Measurements from ENCODE around the gene HMX3. TPM values are rescaled to one million over a fixed set of nuclear protein-coding genes. Genes with fewer than 3 reads are reported as not detected.
"Not testable (repeated sequence)": the region's sequence is repeated elsewhere in the genome, so short reads cannot be mapped to it uniquely, and the experiment has no call there.

HMX3 gene
- total RNA-seq, 1 experiment from 2014 or later: not detected

GRCh38 chr10:123160311-123160980 is 24.7 kb downstream of the HMX3 start:
- in situ Hi-C loops (cut with HindIII; ENCODE audit: low sequenced_read_pairs): no loop called here
- no peak for DNase-seq (ENCODE audit: low spot score)

GRCh38 chr10:123164319-123164718 is 28.5 kb downstream of the HMX3 start:
- DNase-seq (ENCODE audit: low spot score): no peak
- in situ Hi-C loops (cut with HindIII; ENCODE audit: low sequenced_read_pairs): no loop called here

DNA sequence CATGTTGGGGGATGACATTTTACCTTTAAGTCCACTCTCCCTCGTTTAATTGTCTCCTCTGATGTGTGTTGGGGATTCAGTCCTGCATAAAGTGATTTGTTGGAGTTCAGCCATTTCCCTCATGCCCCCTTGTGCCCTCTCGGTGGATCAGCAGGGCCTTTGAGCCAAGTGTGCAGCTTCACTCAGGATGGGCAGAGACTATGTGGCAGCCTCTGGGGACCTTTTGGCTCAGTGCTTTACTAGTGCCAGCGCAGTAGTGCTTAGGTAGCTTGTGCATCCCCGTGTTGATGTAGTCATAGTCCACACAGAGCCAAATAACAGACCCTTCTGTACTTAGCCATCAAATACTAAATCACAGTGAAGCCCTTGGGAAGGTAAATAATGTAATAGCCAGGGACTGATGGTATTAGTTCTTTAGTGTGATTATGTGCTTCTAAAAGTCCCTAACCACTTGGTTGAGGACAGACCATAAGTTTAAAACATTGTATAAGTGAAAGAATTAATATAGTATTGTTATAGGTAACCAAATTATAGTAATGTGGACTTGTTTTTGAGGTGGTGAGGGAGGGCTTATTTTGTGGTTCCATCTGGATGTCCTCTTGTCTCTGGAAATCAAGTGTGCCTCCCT is 29.8 kb downstream of the HMX3 start:
- DNase-seq (ENCODE audit: low spot score): no peak
- in situ Hi-C loops (cut with HindIII; ENCODE audit: low sequenced_read_pairs): no loop called here

DNA sequence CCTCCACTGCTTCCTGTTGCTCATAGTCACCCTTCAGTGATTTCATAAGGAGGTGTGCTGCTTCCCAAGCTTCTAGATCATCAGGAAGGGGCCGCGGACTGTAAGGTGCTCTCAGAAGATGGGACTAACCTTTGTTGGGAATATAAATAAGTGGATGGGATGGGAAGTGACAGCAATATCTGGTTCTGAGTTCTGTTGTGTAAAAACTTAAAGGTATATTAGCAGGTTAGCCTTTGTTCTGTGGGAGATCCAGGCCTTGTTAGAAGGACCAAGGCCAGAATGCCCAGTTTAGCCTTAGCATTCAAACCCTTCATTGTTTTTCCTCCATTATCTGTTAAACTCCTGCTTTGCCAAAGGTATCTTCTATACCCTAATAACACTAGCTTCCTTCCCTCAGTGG is 30.8 kb downstream of the HMX3 start:
- DNase-seq (ENCODE audit: low spot score): no peak
- in situ Hi-C loops (cut with HindIII; ENCODE audit: low sequenced_read_pairs): no loop called here

DNA sequence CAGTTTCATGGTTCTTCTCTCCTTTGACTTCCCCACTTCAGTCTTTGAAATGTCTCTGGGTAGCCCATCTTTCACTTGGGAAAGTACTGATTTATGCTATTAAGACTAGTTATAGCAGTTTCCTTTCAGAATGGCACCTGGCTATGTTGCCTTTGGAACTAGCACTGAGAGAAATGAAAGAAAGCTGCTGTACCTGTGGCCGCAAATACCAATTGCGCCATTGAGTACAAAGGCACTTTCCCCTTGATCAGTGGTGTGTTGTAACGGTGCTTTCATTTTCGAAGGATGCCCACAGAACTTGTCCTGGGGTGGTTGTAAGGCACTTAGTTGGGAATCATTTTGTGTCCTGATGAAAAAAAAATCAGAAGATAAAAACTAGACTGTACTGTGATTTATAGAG is 35.2 kb downstream of the HMX3 start:
- no peak for DNase-seq (ENCODE audit: low spot score)
- in situ Hi-C loops (cut with HindIII; ENCODE audit: low sequenced_read_pairs): no loop called here

- in situ Hi-C loops (cut with HindIII; ENCODE audit: low sequenced_read_pairs); DNase-seq (ENCODE audit: low spot score): not testable (repeated sequence)
Measured at GRCh38 chr10:123171616-123172015, 35.8 kb downstream of the HMX3 start.

GRCh38 chr10:123175389-123176387 is 39.9 kb downstream of the HMX3 start:
- no peak for DNase-seq (ENCODE audit: low spot score)
- in situ Hi-C loops (cut with HindIII; ENCODE audit: low sequenced_read_pairs): no loop called here

DNA sequence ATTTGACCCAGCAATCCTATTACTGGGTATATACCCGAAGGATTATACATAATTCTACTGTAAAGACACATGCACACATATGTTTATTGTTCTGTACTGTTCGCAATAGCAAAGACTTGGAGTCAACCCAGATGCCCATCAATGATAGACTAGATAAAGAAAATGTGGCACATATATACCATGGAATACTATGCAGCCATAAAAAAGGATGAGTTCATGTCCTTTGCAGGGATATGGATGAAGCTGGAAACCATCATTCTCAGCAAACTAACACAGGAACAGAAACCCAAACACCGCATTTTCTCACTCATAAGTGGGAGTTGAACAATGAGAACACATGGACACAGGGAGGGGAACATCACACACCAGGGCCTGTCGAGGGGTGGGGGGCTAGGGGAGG is 42.6 kb downstream of the HMX3 start:
- in situ Hi-C loops (cut with HindIII; ENCODE audit: low sequenced_read_pairs); DNase-seq (ENCODE audit: low spot score): not testable (repeated sequence)

DNA sequence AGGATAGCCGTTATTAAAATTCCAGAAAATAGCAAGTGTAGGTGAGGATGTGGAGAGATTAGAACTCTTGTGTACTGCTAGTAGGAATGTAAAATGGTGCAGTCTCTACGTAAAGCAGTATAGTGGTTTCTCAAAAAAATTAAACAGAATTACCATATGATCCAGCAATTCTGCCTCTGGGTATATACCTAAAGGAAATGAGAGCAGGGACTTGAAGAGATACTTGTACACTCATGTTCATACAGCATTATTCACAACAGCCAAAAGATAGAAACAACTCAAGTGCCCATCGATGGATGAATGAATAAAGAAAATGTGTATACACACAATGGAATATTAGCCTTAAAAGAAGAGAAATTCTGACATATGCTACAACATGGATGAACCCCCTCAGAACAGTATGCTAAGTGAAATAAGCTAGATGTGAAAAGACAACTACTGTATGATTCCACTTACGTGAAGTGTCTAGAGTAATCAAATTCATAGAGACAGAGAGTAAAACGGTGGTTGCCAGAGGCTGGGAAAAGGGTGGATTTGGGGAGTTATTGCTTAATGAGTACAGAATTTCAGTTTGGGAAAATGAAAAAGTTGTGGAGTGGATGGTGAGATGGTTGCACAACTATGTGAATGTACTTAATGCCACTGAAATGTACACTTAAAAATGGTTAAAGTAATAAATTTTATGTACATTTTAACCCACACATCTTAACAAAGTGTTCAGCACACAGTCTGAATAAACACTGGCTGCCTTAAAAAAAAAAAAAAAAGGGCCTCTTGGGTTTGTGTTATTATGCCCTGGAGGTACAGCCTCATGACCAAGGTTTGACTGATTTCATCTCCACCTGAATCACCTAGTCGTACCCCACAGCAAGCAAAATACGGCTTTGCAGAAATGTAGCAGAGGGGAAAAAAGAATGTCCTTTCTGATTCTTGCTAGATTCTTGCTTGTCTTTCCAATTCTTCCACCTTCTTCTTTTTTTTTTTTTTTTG is 44.6 kb downstream of the HMX3 start:
- in situ Hi-C loops (cut with HindIII; ENCODE audit: low sequenced_read_pairs): no loop called here
- no peak for DNase-seq (ENCODE audit: low spot score)

DNA sequence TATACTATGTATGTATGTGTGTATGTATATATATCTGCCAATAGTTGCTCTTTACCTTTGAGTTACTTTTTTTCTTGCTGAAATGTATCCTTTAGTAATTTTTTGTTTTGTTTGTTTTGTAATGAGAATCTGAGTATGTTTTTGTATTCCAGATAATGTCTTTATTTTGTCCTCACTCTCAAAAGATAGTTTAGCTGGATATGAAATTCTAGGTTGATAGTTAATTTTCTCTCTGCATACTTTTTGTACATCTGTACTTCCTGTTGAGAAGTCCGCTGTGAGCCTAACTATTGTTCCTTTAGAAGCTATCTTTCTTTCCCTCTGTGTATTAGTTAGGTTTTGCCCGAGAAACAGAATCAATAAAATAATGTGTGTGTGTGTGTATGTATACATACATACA is 48.0 kb downstream of the HMX3 start:
- in situ Hi-C loops (cut with HindIII; ENCODE audit: low sequenced_read_pairs): no loop called here
- DNase-seq (ENCODE audit: low spot score): no peak

GRCh38 chr10:123187781-123188180 is 52.0 kb downstream of the HMX3 start:
- DNase-seq (ENCODE audit: low spot score): no peak
- in situ Hi-C loops (cut with HindIII; ENCODE audit: low sequenced_read_pairs): no loop called here

Other genes with a start within 250 kb of the HMX3 start
- gene FAM24A, start 225.4 kb upstream of the HMX3 start, total RNA-seq (2014; rRNA removed; shearing (Covaris generic)): not detected in 2 replicates
- 7.8 and 7.9 TPM in 2 replicates for gene C10orf88, start 181.7 kb upstream of the HMX3 start, total RNA-seq (2014; rRNA removed; shearing (Covaris generic))
- 12.2 and 22.3 TPM in 2 replicates for gene PSTK, start 155.6 kb upstream of the HMX3 start, total RNA-seq (2014; rRNA removed; shearing (Covaris generic))
- 0.49 and 1.0 TPM in 2 replicates for gene IKZF5, start 127.2 kb upstream of the HMX3 start, total RNA-seq (2014; rRNA removed; shearing (Covaris generic))
- gene ACADSB, start 127.0 kb upstream of the HMX3 start, total RNA-seq (2014; rRNA removed; shearing (Covaris generic)): 6.5 and 10.9 TPM in 2 replicates
- gene HMX2, start 12.2 kb downstream of the HMX3 start, total RNA-seq (2014; rRNA removed; shearing (Covaris generic)): not detected in 2 replicates
- 101 and 157 TPM in 2 replicates for gene BUB3, start 18.4 kb downstream of the HMX3 start, total RNA-seq (2014; rRNA removed; shearing (Covaris generic))

All from G401 (cell line).